Nephron (organoid): ENCODE data around the gene ACE2.

Experiments
- H3K27ac Mint-ChIP-seq, 3 experiments: 2 replicates each; pipeline ENCODE4 v1.8.0; 2020; ENCODE audit warnings: mixed read lengths in 3 of 3, mild to moderate bottlenecking in 2 of 3, moderate library complexity in 1 of 3
- H3K27me3 Mint-ChIP-seq: 2 replicates; pipeline ENCODE4 v1.8.0; 2021; ENCODE audit warnings: low read depth, mild to moderate bottlenecking, moderate library complexity, mixed read lengths
- H3K36me3 Mint-ChIP-seq: 2 replicates; pipeline ENCODE4 v1.8.0; 2020; ENCODE audit warnings: low read depth, mixed read lengths
- H3K4me1 Mint-ChIP-seq: 2 replicates; pipeline ENCODE4 v1.8.0; 2020; ENCODE audit warnings: mixed read lengths
- H3K4me3 Mint-ChIP-seq, 3 experiments: 2 replicates each; pipeline ENCODE4 v1.8.0; 2020; ENCODE audit warnings: mild to moderate bottlenecking in 3 of 3, mixed read lengths in 3 of 3, moderate library complexity in 2 of 3
- H3K9me3 Mint-ChIP-seq: 2 replicates; pipeline ENCODE4 v1.8.0; 2020; ENCODE audit warnings: mixed read lengths
- CTCF ChIP-seq, 3 experiments: fragments of 200-600 bp; sonication (generic); IDR thresholded peaks; one replicate each; pipeline ENCODE4 v1.5.0; 2021; ENCODE audit warnings: antibody characterized with exemption in 3 of 3; ENCODE audit not compliant: unreplicated experiment in 3 of 3

The ACE2 gene

DNA sequence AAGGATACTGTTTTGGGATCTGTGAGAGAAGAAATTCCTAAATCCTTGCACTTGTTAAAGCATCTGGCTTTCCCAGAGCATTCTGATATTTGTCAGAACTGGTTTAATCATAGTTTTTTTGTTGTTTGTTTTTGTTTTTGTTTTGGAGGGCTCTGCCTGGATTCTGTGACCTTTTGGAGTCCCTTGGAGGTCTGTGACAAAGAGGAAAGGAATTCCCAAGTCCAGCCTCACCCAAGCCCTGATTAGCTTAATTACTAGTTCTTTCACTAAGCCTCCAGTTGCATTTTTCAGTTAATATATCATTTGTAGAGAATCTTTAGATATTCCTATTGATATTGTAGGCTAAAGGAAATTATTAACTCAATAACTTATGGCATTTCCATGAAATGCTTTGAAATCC lies 711 bp downstream of the ACE2 start:
- H3K27me3 Mint-ChIP-seq = no peaks in the 10 kb centered on the region
- no peaks in the 10 kb centered on the region for H3K4me1 Mint-ChIP-seq
- no peaks in the 10 kb centered on the region for H3K9me3 Mint-ChIP-seq
- no peaks in the 10 kb centered on the region for H3K36me3 Mint-ChIP-seq
- no peak overlapping the region for H3K27ac Mint-ChIP-seq
- no peak overlapping the region for H3K4me3 Mint-ChIP-seq
- TF ChIP-seq CTCF (IDR thresholded peaks at IDR 0.05; ENCODE audit: unreplicated experiment in 3 of 3) = no peak

- no peaks in the 10 kb centered on the region for H3K27me3 Mint-ChIP-seq
- H3K4me3 Mint-ChIP-seq = no peak overlapping the region
- no peak overlapping the region for H3K27ac Mint-ChIP-seq
- no peaks in the 10 kb centered on the region for H3K4me1 Mint-ChIP-seq
- no peaks in the 10 kb centered on the region for H3K9me3 Mint-ChIP-seq
- H3K36me3 Mint-ChIP-seq = no peaks in the 10 kb centered on the region
- no peak for TF ChIP-seq CTCF (IDR thresholded peaks at IDR 0.05; ENCODE audit: unreplicated experiment in 3 of 3)
These were observed 1.3 kb downstream of the ACE2 start for GRCh38 chrX:15599461-15599860.

- Mint-ChIP-seq H3K4me1 (no peaks in the 10 kb centered on the region), H3K4me3 (no peak overlapping the region), H3K27me3 (no peaks in the 10 kb centered on the region), H3K27ac (no peak overlapping the region), H3K9me3 (no peaks in the 10 kb centered on the region), H3K36me3 (no peaks in the 10 kb centered on the region)
- TF ChIP-seq CTCF (IDR thresholded peaks at IDR 0.05; ENCODE audit: unreplicated experiment in 3 of 3) = no peak
These were observed 2.7 kb downstream of the ACE2 start for GRCh38 chrX:15598026-15598425.

GRCh38 chrX:15594371-15594770 lies 6.4 kb downstream of the ACE2 start:
- no peak overlapping the region for H3K27ac Mint-ChIP-seq
- H3K4me1 Mint-ChIP-seq = no peaks in the 10 kb centered on the region
- no peaks in the 10 kb centered on the region for H3K27me3 Mint-ChIP-seq
- no peak overlapping the region for H3K4me3 Mint-ChIP-seq
- no peaks in the 10 kb centered on the region for H3K9me3 Mint-ChIP-seq
- no peaks in the 10 kb centered on the region for H3K36me3 Mint-ChIP-seq
- no peak for TF ChIP-seq CTCF (IDR thresholded peaks at IDR 0.05; ENCODE audit: unreplicated experiment in 3 of 3)

GRCh38 chrX:15579778-15580747 lies 20.7 kb downstream of the ACE2 start:
- peak overlapping the region; percentile 5 to 7 (median 5) for H3K27ac Mint-ChIP-seq
- H3K36me3 Mint-ChIP-seq = no peaks in the 10 kb centered on the region
- H3K4me1 Mint-ChIP-seq = peaks cover 23% of the 10 kb centered on the region
- no peak overlapping the region for H3K4me3 Mint-ChIP-seq
- H3K9me3 Mint-ChIP-seq = no peaks in the 10 kb centered on the region
- H3K27me3 Mint-ChIP-seq = no peaks in the 10 kb centered on the region
- no peak for TF ChIP-seq CTCF (IDR thresholded peaks at IDR 0.05; ENCODE audit: unreplicated experiment in 3 of 3)

DNA sequence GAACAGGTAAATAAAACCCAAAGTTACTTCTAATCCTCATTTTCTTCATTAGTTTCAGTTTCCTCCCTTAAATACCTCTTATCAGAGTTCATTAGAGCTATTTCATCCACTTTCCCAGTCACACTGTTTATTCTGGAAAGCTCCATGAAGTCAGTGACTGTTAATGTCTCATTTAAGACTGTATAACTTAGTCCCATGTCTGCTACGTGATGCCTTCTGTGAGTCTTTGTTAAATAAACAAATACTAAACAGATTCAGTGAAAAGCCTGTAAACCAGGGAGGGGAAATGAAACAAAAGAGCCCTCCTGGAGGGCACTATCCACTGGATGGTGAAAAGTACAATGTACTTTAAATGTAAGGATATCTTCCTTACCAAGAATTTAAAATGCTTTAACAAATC lies 24.7 kb downstream of the ACE2 start:
- Mint-ChIP-seq H3K27ac (peak overlapping the region in 2 of 3 experiments; percentile 1 to 43), H3K4me3 (no peak overlapping the region), H3K9me3 (no peaks in the 10 kb centered on the region), H3K4me1 (peaks cover 28% of the 10 kb centered on the region), H3K27me3 (no peaks in the 10 kb centered on the region), H3K36me3 (no peaks in the 10 kb centered on the region)
- no peak for TF ChIP-seq CTCF (IDR thresholded peaks at IDR 0.05; ENCODE audit: unreplicated experiment in 3 of 3)
